Measurements from ENCODE around the gene SNRNP48.

Gene SNRNP48, protein sequence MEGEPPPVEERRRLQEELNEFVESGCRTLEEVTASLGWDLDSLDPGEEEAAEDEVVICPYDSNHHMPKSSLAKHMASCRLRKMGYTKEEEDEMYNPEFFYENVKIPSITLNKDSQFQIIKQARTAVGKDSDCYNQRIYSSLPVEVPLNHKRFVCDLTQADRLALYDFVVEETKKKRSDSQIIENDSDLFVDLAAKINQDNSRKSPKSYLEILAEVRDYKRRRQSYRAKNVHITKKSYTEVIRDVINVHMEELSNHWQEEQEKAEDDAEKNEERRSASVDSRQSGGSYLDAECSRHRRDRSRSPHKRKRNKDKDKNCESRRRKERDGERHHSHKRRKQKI

DNA sequence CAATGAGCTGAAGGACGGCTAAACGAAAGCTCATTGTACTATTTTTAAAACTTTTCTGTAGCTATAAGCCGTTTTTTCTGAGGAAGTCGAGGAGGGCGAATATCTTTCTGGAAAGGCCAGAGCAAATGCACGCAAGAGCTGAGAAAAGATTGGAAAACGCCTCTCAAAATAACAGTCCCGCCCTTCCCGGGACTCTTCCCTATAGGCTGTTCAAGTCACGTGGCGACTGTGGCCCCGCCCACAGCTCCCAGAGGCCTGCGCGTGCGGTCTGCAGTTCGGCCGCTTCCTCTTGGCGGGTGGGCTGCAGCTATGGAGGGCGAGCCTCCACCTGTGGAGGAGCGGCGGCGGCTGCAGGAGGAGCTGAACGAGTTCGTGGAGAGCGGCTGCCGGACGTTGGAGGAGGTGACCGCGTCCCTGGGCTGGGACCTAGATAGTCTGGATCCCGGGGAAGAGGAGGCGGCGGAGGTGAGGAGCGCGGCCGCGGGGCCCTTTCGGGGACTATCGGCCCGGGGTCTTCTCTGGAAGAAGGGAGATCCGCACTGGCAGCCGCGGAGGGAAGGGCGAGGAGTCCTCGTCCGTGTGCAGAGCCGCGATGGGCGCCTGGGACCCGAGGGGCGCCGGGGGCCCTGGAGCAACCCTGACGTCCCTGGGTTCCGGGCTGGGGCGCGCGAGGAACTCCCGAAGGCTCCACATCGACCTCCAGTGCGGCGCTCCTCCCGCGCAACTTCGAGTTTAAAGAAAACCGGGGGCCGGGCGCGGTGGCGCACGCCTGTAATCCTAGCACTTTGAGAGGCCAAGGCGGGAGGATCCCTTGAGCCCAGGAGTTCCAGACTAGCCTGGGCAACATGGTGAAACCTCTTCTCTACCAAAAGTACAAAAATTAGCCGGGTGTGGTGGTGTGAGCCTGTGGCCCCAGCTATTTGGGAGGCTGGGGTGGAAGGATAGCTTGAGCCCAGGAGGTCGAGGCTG, at the start of gene SNRNP48:
Gene SNRNP48, plus strand, starts transcription at position 250 of the 969 bp plus-strand sequence. Its CDS starts 60 bp downstream, at position 310.
- DNase-seq: peak; percentile 98

DNA sequence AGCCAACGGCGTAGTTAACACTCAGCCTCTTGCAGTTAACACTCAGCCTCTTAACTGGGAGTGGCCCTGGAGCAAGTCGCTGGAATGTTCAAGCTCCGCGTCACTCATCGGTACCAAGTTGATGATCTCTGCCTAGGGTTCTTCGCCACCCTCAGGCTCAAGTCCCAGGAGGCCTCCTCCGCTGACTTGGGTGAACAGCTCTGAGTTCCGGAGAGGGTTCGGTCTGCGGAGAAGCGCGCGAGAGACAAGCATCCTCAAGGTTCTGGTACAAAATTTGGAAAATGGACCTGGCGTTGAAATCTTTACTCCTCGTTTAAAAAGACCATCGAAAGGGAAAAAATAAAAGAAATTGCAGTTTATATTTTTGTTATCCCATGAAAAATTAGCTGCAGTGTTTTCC, 49.4 kb upstream of the SNRNP48 start:
- peak; percentile 58 for DNase-seq

DNA sequence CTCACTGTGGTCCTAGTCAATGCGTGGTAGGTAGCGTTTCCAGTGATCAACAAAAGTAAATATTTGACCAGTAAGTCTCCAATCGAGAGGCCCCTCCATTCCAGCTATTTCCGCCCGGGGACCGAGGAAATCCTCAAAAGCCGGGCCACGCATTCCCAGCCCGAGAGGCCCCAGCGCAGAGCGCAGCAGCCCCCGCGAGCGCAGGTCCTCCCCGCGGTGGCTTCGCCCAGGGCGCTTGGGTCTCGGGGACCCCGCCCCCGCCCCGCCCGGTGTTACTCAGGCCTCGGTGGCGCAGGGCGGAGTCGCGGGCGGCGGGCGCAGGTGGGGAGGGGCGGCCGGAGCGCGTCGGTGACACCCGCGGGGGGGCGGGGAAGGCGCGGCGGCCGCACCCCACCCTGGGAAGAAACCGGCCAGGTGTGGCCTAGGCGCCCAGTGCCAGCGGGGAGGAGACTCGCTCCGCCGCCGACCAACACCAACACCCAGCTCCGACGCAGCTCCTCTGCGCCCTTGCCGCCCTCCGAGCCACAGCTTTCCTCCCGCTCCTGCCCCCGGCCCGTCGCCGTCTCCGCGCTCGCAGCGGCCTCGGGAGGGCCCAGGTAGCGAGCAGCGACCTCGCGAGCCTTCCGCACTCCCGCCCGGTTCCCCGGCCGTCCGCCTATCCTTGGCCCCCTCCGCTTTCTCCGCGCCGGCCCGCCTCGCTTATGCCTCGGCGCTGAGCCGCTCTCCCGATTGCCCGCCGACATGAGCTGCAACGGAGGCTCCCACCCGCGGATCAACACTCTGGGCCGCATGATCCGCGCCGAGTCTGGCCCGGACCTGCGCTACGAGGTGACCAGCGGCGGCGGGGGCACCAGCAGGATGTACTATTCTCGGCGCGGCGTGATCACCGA, 48.6 kb upstream of the SNRNP48 start, which contains the start of gene DSP:
Gene DSP, plus strand, starts transcription at position 497 of the 890 bp plus-strand sequence. Its CDS starts 245 bp downstream, at position 742.
- peak; percentile 71 for DNase-seq

DNA sequence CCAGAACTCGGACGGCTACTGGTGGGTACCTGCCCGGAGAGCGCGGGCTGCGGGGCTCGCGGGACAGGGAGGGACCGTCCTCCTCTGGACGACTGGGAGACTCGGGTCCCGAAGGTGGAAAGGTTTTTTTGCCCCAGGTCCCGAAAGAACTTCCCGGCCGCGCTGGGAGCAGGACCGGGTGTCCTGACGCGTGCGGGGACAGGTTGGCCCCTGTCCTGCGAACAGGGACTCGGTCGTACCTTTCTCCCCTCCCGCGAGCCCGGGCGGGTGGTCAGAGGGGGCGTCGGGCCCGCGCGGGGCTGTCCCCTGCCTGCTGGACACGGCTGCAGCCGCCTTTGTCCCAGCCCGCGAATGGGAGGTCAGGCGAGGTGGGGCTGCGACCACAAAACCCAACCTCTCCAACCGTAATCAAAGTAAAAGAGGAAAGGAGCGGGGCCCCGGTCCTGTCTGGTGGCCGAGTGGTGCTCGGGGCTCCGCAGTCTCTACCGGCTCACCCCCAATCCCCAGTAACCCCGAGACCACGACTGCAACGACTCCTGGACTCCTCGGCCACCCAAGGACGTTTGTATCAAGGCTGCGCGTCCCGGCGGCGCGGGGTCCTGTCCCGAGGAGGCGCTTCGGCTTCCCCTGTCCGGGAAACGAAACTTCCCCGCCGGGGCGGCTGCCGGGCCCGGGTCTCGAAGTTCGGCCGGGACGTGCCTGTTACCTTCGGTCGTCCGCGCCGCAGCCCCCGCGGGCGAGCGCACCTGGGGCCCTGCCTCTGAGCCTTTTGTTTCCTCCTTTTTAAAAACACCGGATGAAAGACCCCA, 47.7 kb upstream of the SNRNP48 start:
- DNase-seq: peak; percentile 80

DNA sequence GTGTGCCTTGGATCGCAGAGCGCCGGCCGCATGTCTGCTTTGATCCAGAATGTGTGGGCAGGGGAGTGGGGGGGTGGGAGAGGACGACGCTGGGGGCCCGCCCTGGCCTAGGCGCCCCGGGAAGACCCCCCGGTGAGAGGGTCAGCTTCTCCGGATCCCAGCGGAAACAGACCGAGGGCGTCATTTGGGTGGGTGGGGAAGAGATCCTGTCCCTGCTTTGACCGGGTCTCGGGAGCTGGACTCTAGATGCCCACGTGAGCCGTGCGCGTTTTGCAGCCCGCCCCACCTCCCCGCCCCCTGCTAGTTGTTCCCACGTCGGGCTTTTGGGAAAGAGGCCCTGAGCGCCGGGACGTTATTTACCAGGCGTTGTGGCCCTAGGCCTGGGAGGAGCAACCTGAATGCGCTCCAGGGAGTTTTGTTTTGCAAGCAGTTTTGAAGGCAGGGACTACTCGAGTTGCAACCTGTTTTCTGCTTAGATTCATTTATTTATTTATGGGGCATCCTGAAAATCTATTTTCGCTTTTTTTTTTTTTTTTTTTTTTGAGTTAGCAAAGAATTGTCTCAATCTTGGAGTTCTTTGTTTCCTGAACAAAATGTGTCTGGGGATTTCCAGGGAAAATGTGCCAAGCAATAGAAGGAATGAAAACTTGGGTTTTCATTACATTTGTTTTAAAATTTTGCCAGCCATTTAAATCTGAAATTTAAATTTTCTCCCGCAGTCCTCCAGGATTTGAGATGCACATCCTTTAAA, 46.9 kb upstream of the SNRNP48 start:
- DNase-seq: peak; percentile 74

DNA sequence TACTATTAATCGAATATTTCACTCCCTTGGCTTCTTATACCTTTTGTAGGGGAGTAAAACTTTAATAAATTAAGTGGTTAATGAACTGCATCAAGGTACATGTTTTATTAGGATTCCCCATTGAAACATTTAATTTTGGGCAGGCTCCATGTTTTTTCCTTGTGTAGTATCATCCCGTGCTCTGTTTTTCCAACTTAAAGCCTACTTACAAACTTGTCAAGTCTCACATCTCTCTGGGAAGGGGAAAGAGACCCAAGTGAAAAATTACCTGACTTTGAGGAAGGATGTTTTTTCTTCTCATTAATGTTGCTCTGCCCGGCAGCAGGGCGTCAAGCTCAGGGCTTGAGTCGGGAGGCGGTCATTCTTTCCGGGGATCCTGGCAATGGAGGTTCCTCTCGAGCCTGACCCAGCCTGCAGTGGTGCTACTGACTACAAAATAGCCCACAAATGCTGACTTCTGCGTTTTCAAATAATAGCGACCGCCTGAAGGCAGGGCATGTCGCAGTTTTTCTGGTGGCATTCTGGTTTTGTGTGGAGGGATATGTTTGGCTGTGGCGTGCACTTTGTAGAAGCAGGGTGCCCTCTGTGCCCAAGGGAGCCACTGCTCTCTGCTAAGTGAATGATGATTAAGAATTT, 46.1 kb upstream of the SNRNP48 start:
- peak; percentile 55 for DNase-seq

DNA sequence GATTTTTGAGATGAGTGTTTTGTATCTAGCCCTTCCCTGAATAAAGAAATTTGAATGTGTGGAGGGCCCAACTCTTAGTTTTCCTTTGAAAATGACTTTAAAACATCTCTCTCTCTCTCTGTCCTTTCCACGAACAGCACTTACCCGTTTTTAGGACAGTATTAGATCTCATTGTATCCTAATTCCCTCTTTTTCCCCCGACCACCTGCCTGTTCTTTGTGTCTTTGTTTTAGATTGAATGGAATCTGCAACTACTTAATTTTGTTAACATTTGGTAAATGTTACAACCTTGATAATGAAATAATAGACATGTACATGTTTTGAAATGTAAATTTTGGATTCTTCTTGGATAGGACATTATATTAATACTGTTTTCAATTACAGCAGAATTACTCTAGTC, 45.4 kb upstream of the SNRNP48 start:
- no peak for DNase-seq

DNA sequence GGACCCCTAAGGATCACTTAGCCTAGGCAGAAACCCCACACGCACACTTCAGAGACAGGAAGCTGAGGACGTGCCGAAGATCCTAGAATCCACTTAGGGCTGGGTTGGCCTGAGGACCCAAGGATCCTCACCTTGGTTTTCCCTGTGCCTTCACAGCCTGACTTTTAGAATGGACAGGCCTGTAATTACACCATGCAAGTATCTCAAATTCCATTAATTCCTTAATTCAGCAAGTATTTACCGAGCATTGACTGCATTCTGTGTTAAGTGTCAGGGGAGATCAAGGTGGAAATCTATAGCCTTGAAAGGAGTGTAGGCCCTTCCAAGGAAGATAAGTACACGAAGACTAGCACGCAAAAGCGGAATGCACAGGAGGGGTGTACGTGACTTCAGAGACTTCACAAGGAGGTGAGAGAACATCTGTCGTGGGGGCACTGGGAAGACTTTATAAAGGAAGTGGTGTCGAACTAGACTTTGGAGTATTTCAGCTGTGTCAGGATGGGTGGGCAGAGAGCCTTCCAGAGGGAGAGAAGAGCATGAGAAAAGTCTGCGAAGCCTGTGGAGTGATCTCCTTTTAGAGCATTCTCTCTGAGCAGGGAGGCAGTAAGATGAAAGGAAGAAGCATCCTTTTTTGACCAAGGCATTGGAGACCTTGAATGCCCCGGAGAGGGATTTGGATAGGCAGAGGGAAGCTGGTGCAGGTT, 44.5 kb upstream of the SNRNP48 start:
- no peak for DNase-seq

DNA sequence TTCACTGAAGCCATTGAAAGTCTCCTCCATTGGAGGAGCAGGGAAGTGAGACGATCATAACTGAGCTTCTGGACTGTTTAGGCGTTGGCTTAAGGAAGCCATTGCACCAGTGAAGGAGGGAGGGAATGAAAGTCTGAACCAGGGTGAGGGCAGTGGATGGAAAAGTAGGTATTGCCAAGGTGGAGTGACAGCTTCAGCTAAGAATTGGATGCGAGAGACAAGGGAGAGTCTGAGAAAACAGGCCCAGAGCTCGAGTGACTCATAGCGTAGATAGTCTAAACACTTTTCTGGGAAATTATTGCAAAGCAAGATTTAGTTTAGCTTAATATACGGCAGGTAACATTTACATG, 44.0 kb upstream of the SNRNP48 start:
- DNase-seq: no peak

DNA sequence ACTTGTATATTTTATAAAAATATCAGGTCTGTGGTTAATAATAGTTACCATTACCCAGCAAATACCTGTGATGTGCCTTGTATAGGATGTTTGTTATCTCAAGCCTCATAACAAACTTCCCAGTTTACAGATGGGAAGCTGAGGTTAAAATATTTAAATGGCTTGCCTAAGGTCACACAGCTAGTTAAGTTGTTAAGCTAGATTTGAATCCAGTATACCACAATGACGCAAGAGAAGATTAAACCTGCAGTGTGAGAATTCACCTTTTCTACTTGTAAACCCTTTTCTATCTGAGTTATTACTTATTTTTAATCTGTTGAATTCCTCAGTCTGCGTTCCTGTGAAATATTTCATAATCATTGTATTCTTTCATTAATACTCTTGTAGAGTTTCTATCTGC, 43.6 kb upstream of the SNRNP48 start:
- no peak for DNase-seq

DNA sequence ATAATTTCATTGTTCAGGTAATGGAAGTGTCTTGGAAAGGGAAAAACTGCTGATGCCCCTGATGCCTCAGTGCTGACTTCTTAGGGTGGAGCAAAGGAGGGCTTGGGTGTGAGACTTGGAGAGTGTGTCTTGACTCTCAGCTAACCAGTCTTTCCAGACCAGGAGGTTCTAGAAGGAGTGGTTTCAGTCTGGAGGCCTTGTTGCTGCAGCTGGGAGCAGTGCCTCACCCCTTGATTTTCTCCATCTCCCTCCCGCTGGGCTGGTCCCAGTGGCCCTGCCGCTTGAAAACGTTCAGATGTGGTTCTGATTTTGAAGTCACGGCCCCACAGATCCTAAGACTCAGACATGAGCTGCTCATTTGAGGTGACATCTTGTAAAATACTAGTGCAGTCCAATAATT, 43.1 kb upstream of the SNRNP48 start:
- no peak for DNase-seq

DNA sequence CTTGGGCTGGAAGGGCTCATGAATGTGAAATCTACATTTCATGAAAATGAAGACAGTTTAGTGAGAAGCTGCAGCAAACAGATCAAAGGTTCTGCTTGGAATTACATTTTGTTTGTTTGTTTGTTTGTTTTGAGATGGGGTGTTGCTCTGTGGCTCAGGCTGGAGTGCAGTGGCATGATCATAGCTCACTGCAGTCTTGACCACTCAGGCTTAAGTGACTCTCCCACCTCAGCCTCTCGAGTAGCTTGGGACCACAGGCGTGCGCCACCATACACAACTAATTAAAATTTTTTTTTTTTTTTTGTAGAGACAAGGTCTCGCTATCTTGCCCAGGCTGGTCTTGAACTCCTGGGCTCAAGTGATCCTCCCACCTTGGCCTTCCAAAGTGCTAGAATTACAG, 42.7 kb upstream of the SNRNP48 start:
- no peak for DNase-seq

DNA sequence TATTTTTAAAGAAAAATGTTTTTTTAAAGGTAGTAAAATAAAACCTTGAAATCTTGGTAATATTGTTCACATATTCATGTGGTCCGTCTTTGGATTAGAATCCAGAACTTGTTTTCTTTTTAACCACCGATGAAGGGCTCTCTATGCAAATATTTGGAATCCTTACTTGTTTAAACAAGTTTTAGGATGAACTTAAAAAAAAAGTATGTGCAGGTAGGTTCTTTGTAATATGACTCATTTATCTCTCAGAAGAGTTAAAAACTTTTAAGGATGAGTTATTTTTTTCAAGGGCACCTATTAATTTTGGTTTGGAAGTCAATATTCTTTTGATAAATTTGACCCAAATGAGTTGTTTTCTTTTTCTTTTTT, 39.6 kb upstream of the SNRNP48 start:
- DNase-seq: no peak

DNA sequence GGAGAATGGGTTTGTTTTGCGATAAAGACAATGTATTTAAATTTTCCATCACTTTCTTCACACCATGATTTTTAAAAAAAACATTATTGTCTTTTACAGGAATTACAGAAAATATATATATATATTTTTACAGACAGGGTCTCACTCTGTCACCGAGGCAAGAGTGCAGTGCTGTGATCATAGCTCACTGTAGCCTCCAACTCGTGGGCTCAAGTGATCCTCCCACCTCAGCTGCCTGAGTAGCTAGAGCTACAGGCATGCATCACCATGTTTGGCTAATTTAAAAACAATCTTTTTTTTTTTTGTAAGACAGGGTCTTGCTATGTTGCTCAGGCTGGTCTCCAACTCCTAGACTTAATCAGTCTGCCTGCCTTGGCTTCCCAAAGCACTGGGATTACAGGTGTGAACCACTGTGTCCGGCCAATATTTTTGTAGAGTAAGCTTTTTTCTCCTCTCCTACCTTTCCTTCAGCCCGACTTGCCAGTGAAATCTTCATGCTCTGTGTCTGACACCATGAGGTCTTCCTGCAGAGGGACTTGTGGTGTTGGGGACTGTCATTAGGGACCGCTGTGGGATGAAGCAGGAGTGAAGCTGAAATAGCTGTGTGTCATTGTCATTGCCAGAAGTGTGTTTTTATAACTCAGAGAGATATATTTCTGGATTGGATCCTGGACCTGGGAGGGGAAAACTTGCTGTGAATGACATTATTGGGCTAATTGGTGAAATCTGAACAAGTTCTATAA, 35.3 kb upstream of the SNRNP48 start:
- no peak for DNase-seq

DNA sequence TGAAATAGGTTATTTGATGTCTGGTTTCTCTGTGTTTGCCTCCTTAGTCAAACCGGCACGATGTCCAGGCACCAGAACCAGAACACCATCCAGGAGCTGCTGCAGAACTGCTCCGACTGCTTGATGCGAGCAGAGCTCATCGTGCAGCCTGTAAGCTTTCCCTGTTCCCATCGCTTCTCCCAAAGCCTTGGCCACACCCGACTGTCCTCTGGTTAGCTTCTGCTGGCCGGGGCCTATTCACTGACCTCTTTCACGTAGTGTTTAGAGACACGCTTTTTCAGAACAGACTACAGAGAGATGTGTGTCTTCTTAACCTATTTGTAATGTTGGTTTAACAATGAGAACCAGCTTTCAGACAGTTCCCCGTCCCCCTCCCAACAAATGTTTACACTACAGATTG, 34.3 kb upstream of the SNRNP48 start:
- no peak for DNase-seq

DNA sequence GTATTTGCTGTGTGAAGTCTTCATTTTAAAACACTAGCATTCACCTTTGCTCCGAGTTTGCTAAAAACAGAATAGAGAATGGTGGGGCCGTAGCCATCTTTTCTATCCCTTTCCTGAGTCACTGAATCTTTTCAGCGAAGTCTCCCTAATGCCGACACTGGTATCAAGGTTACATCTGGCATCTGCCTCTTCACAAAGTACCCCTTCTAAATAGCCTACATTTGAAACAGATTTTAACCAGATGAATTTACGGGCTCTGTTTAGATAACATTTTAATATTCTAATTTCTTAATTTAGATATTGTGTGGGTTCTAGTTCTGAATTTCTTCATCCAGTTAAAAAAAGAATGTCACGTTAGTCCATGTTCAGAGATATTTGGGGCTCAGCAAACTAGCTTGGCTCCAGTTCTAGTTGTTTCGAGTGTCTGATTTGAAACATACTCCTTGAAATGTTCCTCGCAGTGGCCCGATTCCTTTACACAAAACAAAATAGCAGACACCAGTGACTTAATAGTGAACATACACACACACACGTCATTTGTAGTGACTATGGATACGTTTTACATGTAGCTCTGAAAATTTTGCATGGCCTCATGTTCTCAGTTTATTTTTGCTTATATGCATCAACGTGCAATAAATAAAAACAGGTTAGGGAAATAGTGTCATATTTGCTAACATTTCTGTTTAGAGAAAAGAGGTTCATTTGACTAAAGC, 33.4 kb upstream of the SNRNP48 start:
- DNase-seq: no peak

DNA sequence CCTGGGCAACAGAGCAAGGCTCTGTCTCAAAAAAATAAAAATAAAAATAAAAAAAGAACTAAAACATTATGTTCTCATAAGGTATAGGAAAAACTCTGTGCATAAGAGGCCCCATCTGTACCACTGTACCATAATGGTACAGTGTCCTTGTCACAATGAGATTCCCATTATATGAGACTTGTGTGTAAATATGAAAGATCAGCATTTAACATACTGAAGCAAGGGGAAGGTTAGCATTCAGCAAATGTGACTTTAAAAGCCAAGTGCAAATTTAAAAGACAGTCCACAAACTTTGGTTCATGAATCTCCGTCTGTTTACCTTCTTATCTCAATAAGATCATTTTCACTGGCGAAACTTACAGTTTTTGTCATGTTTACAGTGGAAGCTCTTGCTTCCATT, 32.3 kb upstream of the SNRNP48 start:
- DNase-seq: no peak

DNA sequence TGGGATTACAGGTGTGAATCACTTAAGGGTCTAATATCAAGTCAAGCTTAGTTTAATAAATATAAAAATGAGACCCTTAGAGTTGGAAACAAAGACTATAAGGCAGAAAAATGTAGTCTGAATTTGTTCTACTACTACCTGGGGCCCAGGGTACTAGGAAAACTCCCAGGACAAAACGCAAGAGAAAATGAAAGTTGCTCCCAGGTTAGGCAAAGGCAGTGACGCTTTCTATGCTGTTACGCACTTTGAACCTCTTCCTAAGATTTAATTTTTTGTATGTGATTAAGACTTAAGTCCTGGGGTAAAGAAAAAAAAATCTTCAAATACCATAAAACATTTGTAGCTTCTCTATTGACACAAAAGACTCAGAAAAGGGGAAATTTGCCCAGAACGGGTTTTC, 31.2 kb upstream of the SNRNP48 start:
- no peak for DNase-seq

DNA sequence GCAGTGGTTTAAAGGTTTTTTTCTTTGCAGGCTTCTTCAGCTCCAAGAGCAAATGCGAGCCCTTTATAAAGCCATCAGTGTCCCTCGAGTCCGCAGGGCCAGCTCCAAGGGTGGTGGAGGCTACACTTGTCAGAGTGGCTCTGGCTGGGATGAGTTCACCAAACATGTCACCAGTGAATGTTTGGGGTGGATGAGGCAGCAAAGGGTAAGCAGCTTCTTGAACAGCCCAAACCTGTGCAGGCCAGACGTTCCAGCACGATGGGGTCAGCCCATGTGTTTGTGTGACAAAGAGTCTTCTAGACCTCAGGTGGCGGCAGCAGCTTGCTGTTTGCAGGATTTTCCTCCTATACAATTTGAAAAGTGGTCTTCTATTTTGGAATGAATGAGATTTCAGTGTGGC, 30.8 kb upstream of the SNRNP48 start:
- no peak for DNase-seq
